Measurements from ENCODE around the gene RICTOR.
A peak's percentile ranks its signal among the peaks of the same experiment; 100 is the strongest.

Gene RICTOR, protein sequence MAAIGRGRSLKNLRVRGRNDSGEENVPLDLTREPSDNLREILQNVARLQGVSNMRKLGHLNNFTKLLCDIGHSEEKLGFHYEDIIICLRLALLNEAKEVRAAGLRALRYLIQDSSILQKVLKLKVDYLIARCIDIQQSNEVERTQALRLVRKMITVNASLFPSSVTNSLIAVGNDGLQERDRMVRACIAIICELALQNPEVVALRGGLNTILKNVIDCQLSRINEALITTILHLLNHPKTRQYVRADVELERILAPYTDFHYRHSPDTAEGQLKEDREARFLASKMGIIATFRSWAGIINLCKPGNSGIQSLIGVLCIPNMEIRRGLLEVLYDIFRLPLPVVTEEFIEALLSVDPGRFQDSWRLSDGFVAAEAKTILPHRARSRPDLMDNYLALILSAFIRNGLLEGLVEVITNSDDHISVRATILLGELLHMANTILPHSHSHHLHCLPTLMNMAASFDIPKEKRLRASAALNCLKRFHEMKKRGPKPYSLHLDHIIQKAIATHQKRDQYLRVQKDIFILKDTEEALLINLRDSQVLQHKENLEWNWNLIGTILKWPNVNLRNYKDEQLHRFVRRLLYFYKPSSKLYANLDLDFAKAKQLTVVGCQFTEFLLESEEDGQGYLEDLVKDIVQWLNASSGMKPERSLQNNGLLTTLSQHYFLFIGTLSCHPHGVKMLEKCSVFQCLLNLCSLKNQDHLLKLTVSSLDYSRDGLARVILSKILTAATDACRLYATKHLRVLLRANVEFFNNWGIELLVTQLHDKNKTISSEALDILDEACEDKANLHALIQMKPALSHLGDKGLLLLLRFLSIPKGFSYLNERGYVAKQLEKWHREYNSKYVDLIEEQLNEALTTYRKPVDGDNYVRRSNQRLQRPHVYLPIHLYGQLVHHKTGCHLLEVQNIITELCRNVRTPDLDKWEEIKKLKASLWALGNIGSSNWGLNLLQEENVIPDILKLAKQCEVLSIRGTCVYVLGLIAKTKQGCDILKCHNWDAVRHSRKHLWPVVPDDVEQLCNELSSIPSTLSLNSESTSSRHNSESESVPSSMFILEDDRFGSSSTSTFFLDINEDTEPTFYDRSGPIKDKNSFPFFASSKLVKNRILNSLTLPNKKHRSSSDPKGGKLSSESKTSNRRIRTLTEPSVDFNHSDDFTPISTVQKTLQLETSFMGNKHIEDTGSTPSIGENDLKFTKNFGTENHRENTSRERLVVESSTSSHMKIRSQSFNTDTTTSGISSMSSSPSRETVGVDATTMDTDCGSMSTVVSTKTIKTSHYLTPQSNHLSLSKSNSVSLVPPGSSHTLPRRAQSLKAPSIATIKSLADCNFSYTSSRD (N-terminal part only)

DNA sequence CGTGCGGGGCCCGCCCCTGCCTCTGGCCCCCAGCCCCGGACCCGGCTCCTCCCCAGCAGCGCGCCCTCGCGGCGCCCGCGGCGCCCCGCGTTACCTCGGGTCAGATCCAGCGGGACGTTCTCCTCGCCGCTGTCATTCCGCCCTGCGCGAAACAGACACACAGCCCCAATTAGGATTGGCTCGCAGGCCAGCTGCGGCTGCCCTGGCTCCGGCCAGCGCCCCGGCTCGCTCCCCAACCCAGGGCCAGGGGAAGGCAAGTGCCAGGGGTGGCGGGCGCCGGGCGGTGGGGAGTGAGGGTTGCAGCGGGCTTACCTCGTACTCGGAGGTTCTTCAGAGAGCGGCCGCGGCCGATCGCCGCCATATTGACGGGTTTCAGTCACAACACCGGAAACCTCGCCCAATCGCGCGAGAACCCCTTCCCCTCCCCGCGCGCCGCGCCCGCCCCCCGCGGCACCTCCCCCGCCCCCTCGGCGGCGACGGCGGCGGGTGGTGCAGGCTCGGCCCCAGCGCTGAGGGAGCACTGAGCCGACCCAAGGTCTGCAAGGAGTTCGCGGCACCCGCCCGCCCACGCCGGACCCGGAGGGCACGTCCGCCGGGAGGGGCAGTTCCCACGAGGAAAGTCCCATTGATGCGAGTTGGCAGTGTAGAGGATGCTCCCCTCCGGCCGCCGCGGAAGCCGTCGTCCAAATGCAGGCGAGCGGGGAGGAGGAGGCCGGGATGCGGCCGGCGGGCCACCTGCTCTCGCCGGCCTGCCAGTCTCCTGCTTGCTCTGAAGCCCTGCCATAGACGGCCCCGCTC, at the start of gene RICTOR:
Gene RICTOR (minus strand): TSS at position 383 of the 798 bp plus-strand sequence. CDS start 22 bp downstream, at position 361.
- DNase-seq (ENCODE audit: low spot score): peak; percentile 94

DNA sequence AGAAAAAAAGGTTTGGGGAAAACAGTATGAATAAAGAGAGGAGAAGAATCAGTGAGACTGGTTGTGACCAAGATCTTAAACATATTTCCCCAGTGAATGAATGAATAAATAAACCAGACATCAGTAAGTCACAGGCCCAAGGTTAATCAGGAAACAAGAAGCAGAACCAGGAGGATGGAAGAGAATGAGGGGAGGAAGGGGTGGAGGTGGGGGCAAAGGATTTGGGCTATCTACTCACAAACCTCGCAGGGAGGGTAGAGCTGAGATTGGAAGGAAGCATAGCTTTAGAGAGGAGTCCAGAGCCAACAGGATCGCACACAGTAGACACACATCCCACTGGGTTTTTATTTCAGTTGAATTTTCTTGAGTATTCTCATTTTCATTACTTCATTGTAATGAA, 47.7 kb upstream of the RICTOR start:
- DNase-seq (ENCODE audit: low spot score): no peak

DNA sequence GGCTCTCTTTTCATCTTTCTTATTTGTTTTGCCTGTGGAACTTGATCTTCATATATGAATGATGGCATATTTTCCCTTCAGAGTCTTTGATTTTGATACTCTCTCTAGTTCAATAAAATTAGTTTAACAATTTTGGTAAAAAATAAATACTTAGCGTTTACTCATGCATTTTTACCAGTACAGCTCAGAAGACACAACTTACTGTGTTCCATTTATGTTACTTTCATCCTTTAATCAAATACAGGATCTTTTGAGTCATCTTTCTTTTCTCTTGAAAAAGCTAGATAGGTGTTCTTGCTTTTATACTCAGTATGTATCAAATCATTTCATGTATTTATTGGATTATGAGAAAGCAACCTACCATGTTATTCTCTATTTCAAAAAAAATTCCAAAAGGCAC, 47.1 kb upstream of the RICTOR start:
- no peak for DNase-seq (ENCODE audit: low spot score)

DNA sequence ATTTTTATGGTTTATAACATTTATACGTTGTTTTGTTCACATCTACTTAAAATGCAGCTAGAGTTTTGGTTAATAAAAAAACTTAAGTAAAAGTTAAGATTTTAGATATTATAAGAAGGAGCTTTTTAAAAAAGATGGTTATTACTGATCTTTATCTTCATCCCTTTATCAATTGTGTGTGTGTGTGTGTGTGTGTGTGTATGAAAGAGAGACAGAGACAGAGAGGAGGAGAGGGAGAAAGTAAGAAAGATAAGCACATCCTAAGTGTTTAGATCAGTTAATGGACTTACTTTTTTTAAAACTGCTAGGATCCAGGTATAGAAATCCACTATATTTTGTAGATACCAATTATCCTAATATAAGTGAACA, 45.8 kb upstream of the RICTOR start:
- no peak for DNase-seq (ENCODE audit: low spot score)

DNA sequence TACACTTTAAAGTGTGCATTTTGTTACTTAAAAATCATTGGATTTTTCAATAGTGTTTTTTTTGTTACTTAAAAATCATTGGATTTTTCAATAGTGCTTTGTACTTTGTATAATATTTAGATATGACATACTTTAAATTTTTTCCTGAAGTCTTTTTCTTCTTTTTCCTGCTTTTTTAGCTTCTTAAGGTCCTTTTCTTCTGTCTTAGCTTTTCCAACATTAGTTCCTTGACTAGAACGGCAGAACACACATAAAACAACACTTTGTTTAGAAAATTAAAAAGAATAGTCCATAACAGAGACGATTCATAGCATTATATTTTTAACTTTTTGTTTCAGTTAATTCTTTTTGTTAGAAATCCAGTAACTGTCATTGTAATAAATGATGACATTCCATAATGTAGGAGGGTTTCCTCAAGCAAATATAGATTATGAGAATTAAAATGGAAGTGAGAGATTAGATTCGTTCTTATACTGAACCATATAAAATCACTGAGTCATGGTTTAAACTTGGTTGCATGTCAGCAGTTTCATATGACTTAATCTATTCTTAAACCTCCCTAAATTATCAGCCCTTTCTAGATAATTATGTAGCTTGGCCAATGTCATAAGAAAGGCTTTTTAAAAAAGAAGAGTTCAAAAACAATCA, 45.3 kb upstream of the RICTOR start:
- DNase-seq (ENCODE audit: low spot score): no peak

DNA sequence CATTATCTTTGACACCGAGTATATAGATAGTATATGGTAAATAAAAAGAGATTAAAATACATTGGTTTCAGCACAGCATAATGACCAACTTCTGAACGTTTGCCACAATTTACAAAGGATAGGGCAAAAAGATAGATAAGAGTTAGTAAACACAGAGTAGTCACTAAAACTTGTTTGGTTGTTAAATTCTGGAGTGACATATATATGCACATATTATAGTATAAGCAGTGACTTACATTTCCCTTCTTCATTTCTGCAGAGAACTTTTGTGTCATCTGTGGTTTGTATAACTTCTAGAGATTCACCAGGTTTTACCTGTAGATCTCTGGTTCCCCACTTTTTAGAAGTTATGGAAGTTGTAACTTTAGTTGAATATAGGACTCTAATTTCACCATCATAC, 44.4 kb upstream of the RICTOR start:
- DNase-seq (ENCODE audit: low spot score): no peak

DNA sequence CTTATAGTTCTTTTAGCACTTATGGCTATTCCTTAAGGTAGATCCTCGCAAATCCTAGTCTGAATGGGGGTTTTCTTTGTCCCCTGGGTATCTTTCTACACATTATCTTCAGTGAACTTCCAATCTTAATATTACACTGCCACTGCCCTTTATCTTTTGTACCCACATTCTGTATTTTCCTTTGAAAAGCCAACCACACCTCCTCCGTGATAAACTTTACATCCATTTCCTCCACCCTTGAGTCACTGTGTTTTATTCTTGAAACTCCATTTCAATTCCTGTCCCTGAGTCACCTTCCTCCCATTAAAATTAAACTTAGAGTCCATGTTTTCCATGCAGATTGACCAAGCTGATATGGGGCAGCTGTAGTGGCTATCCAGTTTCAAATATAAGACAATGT, 43.2 kb upstream of the RICTOR start:
- no peak for DNase-seq (ENCODE audit: low spot score)

DNA sequence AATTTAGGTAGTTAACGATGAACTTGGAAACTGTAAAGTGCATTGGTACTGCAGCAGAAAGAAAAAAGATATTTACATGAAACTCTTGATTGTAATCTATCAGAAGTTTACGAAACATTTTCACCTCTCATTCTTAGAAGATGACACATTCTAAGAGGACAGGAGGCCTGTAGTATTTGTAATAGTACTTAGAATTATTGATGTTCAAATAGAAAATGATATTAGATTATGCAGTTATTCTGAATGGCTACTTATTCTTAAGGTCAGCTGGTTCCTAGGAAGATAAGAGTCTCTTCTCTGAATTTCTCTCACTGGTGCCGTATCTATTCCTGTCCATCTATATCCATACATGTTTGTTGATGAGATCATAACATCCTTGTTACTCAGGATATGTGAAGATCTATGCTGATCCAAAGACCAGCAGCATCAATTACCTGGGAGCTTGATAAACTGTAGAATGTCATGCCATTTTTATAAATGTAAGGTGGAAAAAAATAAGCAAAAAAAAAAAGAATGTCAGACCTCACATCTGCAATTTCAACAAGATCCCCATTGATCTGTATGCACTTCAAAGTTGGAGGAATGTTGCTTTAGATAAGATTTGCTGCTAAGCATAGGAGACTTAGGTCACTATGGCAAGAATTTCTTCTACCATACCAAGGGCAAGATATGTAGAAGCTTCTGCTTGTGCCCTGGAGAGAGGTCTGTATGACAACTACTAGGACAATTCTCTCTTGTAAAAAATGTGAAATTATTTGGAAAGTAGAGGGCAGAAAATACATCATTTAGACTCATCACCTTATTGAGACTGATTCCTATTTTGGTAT, 42.4 kb upstream of the RICTOR start:
- DNase-seq (ENCODE audit: low spot score): no peak

DNA sequence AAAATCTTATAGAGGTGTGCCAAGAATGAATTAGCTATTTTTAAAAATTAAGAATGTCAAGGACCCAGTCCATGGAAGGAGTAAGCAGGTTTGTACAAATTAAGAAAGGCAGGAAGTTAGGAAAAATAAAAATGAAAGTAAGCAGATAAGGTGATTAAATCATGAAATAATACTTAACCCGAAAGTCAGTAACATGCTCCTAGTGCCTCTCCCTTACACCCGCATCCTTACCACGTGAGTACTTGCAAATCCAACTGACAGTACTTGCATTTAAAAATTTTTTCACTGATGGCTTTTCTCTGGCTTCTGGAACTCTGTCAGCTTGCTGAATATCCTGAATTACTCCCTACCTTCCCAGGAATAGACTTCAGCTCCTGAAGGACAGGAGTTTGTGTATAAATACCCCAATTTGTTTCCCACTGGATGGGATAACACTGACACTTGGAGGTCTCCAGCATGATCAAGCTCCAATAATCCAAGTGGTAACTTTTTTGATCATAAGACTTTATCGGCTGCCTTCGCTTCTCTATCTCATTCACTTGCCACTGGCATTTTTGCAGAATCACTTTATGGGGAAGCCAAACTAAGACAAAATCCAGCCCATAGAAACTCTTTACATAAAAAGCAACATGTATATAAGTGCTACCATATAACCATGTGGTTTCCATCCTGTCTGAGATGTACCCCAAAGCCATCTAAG, 41.6 kb upstream of the RICTOR start:
- DNase-seq (ENCODE audit: low spot score): no peak

DNA sequence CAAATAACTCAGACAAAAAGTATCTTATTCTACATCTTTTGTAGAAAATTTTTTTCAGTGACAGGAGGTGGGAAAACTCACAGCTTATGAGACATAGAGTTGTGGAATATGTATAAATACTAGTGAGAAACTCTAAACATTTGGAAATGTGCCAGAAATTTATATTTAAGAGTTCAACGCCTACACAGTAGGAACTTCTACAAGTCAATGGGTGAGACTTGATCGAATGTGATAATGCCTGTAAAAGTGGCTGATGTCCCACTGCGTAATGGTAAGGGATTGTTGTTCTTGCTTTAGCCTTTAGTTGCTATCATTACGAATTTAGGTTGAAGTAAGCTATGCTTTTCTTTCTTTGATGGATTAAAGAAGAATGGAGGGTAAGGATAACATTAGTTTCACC, 40.0 kb upstream of the RICTOR start:
- no peak for DNase-seq (ENCODE audit: low spot score)

DNA sequence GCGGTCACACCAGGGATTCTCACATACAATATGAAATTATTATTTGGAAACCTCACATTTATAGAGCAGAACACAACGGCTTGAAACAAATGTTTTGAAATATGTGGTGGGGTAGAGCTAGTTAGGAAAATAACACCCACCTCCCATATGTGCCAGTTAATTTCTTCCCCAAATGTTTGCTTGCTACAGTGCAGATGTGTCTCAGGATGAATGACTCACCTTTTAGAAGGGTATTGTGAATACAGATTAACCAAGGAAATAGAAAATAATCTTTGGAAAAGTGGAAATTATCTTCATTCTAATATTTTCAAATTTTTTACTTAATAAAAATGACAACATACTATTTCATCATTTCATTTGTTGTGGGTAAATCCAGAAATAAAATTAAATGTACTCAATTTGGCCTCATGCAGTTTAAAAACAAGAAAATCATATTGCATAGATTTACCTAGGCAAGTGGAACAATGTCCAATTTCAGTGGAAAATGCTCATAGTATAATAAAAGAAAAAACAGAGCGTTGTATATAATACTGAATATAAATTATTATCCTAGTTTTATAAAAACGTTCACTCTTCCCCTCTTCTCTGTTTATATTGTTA, 39.3 kb upstream of the RICTOR start:
- no peak for DNase-seq (ENCODE audit: low spot score)

DNA sequence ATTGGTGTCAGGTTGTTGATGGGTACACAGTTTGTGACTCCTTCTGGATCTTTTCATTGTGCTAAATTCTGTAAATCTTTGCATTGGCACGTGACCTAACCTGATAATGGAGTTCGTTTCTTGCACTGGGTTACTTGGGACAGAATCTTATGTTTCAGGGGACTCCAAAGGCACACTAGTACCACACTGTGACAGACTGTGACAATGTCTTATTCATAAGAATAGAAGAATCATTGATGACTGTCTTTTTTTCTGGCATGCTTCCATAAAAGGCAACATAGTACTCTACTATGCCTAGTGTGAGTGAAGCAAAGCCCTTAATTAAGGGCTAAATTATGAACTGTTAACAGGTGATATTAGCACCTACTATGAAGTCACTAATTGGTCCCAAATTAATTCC, 35.4 kb upstream of the RICTOR start:
- DNase-seq (ENCODE audit: low spot score): peak; percentile 75

DNA sequence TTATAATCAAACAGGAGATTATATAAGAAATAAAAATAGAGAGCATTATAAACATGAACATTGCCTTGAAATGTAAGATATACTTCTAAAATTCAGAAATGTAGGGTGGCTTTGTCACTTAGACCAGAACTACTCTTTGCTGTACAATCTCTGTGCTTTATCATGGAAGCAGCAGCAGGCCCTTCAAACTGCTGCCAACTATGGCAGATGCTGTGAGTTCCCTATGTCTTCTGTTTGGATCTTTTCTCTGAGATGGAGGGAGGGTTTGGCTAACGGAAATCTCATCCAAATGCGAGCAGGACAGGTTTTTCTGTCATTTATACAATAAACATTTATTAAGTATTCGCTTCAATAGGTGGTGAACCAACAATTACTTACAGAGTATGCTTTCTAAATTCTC, 34.8 kb upstream of the RICTOR start:
- DNase-seq (ENCODE audit: low spot score): peak; percentile 27

DNA sequence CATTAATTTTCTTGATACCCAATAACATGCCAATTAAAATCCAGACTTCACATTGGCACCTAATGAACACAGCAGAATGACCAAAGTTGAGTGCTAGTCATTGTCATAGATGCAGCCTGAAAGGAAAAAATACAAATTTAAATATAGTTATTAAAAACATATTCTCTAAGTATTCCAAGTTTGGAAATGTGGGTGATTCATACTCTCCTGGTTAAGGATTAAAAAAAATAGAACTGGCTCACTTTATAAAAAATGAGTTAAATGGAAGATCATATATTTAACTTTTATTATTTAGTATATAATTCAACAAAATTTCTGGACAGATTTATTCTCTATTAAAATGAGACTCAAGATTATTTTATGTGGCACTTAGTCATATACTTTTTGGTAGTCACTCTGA, 33.2 kb upstream of the RICTOR start:
- DNase-seq (ENCODE audit: low spot score): no peak

DNA sequence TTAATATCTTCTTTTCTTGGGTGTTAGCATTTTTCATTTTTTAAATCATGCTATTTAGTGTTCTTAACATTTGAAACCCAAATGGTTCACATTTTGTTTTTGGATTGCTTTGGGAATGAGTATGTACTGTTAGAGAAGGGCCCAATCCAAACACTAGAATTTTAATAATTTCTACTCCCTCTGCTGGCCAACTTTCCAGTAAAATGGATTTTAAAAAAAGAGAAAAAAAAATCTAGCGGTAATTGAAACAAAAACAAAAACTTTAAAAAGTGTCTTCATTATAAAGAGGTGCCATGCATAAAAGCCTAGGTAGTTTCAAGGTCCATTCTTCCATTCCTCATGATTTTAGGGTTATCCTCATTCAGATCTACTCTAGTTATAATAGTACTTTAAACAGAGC, 32.1 kb upstream of the RICTOR start:
- no peak for DNase-seq (ENCODE audit: low spot score)

DNA sequence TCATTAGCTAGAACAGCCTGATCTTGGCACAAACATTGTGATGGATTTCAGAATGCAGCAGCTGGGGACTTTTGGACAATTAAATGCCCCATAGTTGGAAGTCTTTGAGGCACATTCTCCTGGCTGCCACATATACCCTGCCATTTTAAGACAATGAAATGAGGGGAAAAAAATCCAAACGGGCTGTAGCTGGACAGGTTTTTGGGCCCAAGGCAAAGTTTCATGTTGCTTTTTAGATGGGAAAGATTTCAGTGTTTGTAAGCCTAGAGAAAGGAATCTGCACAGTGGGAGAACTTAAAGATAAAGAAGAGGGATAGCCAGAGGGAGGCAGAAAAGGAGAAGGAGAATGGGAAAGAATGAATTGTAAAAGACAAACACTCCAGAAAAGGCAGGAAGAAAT, 30.0 kb upstream of the RICTOR start:
- no peak for DNase-seq (ENCODE audit: low spot score)

DNA sequence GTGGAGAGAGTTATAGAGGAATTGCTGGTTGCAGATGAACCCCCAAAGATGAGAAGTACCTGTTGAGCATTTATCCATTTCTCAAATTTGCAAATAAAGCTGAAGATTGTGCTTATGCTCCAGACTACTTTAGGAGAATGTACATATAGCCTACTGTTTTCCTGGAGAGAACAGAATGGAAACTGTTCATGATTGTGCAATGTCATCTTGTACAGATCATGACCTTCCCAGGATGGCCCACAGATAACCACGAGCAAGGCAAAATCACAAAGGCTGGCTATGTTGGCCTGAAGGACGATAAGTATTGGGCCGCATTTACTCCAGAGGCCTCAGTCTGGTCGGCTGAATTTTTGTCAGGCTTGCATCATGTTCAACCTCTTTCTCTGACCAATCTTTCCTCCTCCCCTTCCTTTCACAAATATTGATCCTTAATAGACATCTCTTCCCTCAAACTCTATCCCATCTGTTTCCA, 28.5 kb upstream of the RICTOR start:
- DNase-seq (ENCODE audit: low spot score): no peak

DNA sequence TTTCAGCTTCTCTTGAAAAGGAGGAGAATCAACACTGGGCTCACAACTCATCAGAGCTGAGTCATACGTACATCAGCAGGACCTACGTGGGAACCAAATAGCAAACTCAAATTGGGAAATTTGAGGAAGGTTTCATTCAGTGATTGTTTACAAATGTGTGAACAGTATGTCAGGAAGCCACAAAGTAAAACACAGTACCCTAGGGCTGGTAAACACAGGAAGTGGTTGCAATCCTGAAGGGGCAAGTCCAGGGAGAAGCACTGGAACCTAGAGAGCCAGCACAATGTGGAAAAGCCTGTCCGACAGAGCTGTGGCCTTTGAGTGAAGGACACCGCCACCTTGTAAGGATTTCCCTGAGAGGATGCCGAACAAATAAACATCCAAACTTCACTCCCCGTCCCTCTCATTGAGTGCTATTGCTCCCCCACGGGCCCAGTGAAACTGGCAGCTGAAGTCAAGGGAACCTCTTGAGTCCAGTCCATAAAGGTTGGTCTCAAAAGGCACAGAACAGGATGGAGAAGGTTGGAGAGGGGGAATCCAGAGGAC, 26.7 kb upstream of the RICTOR start:
- DNase-seq (ENCODE audit: low spot score): no peak

Data from putamen (tissue), 1 donor.